ENCODE data around the gene SENP2.

DNA sequence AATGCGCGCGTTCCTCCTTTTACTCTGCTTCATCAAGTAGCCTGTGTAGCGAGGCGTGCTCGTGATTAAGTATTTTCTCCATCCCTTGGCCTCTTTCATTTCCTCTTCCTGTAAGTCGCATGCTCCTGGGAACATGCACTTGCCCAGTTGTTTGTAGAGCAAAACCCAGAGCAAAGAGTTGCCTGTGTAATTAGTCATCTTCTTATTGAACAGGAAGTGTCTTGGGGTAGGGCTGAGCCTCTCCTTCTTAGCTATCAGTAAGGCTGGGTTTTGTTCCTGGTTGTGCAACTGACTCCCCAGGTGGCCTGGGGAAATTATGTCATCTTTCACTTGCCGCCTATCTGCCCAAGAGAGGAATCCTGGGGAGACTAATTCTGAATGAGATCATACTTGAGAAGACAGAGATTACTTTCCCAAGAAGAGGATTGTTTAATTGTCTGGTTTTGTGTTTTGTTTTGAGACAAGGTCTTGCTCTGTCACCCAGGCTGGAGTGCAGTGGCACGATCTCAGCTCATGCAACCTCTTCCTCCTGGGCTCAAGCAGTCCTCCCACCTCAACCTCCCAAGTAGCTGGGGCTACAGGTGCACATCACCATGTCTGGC is 48.6 kb upstream of the SENP2 start:
- no peak for TF ChIP-seq ZSCAN9 (CRISPR knock-in tag; IDR thresholded peaks at IDR 0.05; ENCODE audit: borderline replicate concordance)
- no peak for TF ChIP-seq CREB1 (IDR thresholded peaks at IDR 0.05)
- no peak for TF ChIP-seq CREB1 (CRISPR knock-in tag; IDR thresholded peaks at IDR 0.05)
- TF ChIP-seq NR2F1 (CRISPR knock-in tag; IDR thresholded peaks at IDR 0.05) = no peak
- TF ChIP-seq, protein P1, sequence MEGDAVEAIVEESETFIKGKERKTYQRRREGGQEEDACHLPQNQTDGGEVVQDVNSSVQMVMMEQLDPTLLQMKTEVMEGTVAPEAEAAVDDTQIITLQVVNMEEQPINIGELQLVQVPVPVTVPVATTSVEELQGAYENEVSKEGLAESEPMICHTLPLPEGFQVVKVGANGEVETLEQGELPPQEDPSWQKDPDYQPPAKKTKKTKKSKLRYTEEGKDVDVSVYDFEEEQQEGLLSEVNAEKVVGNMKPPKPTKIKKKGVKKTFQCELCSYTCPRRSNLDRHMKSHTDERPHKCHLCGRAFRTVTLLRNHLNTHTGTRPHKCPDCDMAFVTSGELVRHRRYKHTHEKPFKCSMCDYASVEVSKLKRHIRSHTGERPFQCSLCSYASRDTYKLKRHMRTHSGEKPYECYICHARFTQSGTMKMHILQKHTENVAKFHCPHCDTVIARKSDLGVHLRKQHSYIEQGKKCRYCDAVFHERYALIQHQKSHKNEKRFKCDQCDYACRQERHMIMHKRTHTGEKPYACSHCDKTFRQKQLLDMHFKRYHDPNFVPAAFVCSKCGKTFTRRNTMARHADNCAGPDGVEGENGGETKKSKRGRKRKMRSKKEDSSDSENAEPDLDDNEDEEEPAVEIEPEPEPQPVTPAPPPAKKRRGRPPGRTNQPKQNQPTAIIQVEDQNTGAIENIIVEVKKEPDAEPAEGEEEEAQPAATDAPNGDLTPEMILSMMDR (CRISPR knock-in tag; IDR thresholded peaks at IDR 0.05) = no peak
- no peak for TF ChIP-seq EZH2 (conservative IDR thresholded peaks at IDR 0.05; ENCODE audit: low read depth, low read length)

All from HepG2 (cell line).